Endodermal cell (in vitro differentiated cells): Measurements from ENCODE around the gene DAB1. TPM values are rescaled to one million over a fixed set of nuclear protein-coding genes. Genes with fewer than 3 reads are reported as not detected.

ENCODE experiments used
- DNase-seq: peaks from one replicate; pipeline ENCODE4 v3.0.0-alpha.2; 2017
- H3K27ac ChIP-seq: 2 replicates; pipeline ENCODE4 v1.5.1; 2013; ENCODE audit warnings: mild to moderate bottlenecking, low read depth, low read length, moderate library complexity
- H3K27me3 ChIP-seq: 2 replicates; pipeline ENCODE4 v1.6.1; 2013; ENCODE audit warnings: mild to moderate bottlenecking, low read length, moderate library complexity; ENCODE audit not compliant: insufficient read depth, control insufficient read depth, poor library complexity, severe bottlenecking
- H3K36me3 ChIP-seq: 2 replicates; pipeline ENCODE4 v1.7.0; 2013; ENCODE audit warnings: mild to moderate bottlenecking, low read length, moderate library complexity; ENCODE audit not compliant: control insufficient read depth, insufficient read depth
- H3K4me1 ChIP-seq: one replicate; pipeline ENCODE4 v1.7.0; 2013; ENCODE audit warnings: low read length; ENCODE audit not compliant: control insufficient read depth, insufficient read depth
- H3K4me3 ChIP-seq: 2 replicates; pipeline ENCODE4 v1.5.1; 2013; ENCODE audit warnings: mild to moderate bottlenecking, low read length, moderate library complexity
- H3K9ac ChIP-seq: 2 replicates; pipeline ENCODE4 v1.6.1; 2013; ENCODE audit warnings: mild to moderate bottlenecking, low read length, moderate library complexity; ENCODE audit not compliant: poor library complexity, severe bottlenecking; ENCODE audit errors: extremely low read depth
- H3K9me3 ChIP-seq: 2 replicates; pipeline ENCODE4 v1.6.1; 2013; ENCODE audit warnings: mild to moderate bottlenecking, low read length, moderate library complexity; ENCODE audit not compliant: control insufficient read depth
- H3K27ac Mint-ChIP-seq: 2 replicates; pipeline ENCODE4 v1.8.0; 2020; ENCODE audit warnings: mixed read lengths
- H3K27me3 Mint-ChIP-seq: 2 replicates; pipeline ENCODE4 v1.8.0; 2021; ENCODE audit warnings: mild to moderate bottlenecking, mixed read lengths; ENCODE audit not compliant: insufficient read depth
- H3K36me3 Mint-ChIP-seq: 2 replicates; pipeline ENCODE4 v1.8.0; 2020; ENCODE audit warnings: low read depth, mixed read lengths
- H3K4me1 Mint-ChIP-seq: 2 replicates; pipeline ENCODE4 v1.8.0; 2020; ENCODE audit warnings: mixed read lengths
- H3K4me3 Mint-ChIP-seq: 2 replicates; pipeline ENCODE4 v1.8.0; 2020; ENCODE audit warnings: mild to moderate bottlenecking, moderate library complexity, mixed read lengths
- H3K9me3 Mint-ChIP-seq: 2 replicates; pipeline ENCODE4 v1.8.0; 2020; ENCODE audit warnings: mild to moderate bottlenecking, mixed read lengths
- WGBS, 2 experiments: methylation state at CpG; one replicate each; pipeline versions ENCODE4 v1.1.5 to v1.1.7; 2013; ENCODE audit warnings: missing lambda C conversion rate in 2 of 2, mixed read lengths in 1 of 2; ENCODE audit not compliant: insufficient coverage in 1 of 2, insufficient read length in 1 of 2; 5-methylcytosine and 5-hydroxymethylcytosine counted together
- total RNA-seq, 2 donors: library from RNA; stranded (reverse); fragmentation: NEBNext Ultra II Directional in 1 of 2; extraction: Animal tissue kit (Norgen Biotek cat#: 25700) in 1 of 2; gene quantifications; 2 replicates in 1 of 2; 3 replicates in 1 of 2; pipeline ENCODE4 v1.2.1, GENCODE V29; 2021
- TF ChIP-seq, protein P1 (sequence below): fragments of 200-600 bp; sonication (generic); conservative IDR thresholded peaks from 2 replicates; pipeline ENCODE4 v1.5.0; 2021; ENCODE audit warnings: antibody characterized with exemption, mild to moderate bottlenecking

Gene DAB1
- total RNA-seq, 2 donors from 2014 or later, result 32.0 to 36.2 TPM

- Histone ChIP-seq H3K27me3 (no peaks in the 10 kb centered on the region), H3K9ac (no peak overlapping the region), H3K27ac (no peak overlapping the region), H3K4me3 (no peak overlapping the region), H3K9me3 (no peaks in the 10 kb centered on the region), H3K4me1 (no peaks in the 10 kb centered on the region), H3K36me3 (no peaks in the 10 kb centered on the region)
- Mint-ChIP-seq H3K27me3 (no peaks in the 10 kb centered on the region), H3K36me3 (no peaks in the 10 kb centered on the region), H3K4me1 (peaks cover 10% of the 10 kb centered on the region), H3K27ac (no peak overlapping the region), H3K9me3 (no peaks in the 10 kb centered on the region), H3K4me3 (no peak overlapping the region)
- TF ChIP-seq, protein P1, sequence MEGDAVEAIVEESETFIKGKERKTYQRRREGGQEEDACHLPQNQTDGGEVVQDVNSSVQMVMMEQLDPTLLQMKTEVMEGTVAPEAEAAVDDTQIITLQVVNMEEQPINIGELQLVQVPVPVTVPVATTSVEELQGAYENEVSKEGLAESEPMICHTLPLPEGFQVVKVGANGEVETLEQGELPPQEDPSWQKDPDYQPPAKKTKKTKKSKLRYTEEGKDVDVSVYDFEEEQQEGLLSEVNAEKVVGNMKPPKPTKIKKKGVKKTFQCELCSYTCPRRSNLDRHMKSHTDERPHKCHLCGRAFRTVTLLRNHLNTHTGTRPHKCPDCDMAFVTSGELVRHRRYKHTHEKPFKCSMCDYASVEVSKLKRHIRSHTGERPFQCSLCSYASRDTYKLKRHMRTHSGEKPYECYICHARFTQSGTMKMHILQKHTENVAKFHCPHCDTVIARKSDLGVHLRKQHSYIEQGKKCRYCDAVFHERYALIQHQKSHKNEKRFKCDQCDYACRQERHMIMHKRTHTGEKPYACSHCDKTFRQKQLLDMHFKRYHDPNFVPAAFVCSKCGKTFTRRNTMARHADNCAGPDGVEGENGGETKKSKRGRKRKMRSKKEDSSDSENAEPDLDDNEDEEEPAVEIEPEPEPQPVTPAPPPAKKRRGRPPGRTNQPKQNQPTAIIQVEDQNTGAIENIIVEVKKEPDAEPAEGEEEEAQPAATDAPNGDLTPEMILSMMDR, result no peak
- 83 to 98% methylated on average over 1 to 3 of the region's 3 CpGs for WGBS, 2 experiments
- no peak for DNase-seq
These were observed 237.4 kb downstream of the DAB1 start for GRCh38 chr1:57186455-57186854.

- peaks cover 20% of the 10 kb centered on the region for H3K9me3 ChIP-seq
- no peak for DNase-seq
- H3K27ac ChIP-seq, result no peak overlapping the region
- peaks cover 30% of the 10 kb centered on the region for H3K4me1 Mint-ChIP-seq
- H3K27me3 ChIP-seq, result no peaks in the 10 kb centered on the region
- no peak overlapping the region for H3K27ac Mint-ChIP-seq
- H3K36me3 Mint-ChIP-seq, result peaks cover 7% of the 10 kb centered on the region
- H3K27me3 Mint-ChIP-seq, result no peaks in the 10 kb centered on the region
- peaks cover 7% of the 10 kb centered on the region for H3K9me3 Mint-ChIP-seq
- H3K9ac ChIP-seq, result no peak overlapping the region
- WGBS, 2 experiments, result 82 to 88% methylated on average over 4 of the region's 4 CpGs
- no peaks in the 10 kb centered on the region for H3K36me3 ChIP-seq
- TF ChIP-seq, protein P1, result no peak
- no peak overlapping the region for H3K4me3 ChIP-seq
- no peak overlapping the region for H3K4me3 Mint-ChIP-seq
- H3K4me1 ChIP-seq, result peaks cover 12% of the 10 kb centered on the region
These were observed 244.9 kb downstream of the DAB1 start for GRCh38 chr1:57179001-57179400.

DNA sequence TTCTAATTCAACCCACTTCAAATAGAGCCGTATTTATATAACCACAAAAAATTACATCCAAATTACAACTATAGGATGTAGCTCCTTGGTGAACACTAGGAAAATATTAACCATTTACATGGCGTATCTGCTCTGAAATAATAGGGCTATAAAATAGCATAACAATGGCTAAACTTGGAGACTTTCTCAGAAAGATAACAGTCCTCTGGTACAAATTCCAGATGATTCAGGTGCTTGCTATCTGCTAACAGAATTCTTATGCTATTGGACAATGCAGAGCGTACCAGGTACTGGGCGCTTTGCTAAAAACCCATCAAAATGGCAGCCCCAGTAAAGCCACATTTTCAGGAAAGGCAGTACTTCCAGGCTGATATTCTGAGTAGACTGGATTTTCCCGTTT, 248.4 kb downstream of the DAB1 start:
- H3K27me3 Mint-ChIP-seq, result no peaks in the 10 kb centered on the region
- Histone ChIP-seq H3K4me1 (peaks cover 17% of the 10 kb centered on the region), H3K9me3 (peaks cover 20% of the 10 kb centered on the region), H3K36me3 (no peaks in the 10 kb centered on the region), H3K9ac (no peak overlapping the region), H3K27ac (no peak overlapping the region), H3K27me3 (no peaks in the 10 kb centered on the region), H3K4me3 (no peak overlapping the region)
- no peak overlapping the region for H3K4me3 Mint-ChIP-seq
- H3K4me1 Mint-ChIP-seq, result peaks cover 39% of the 10 kb centered on the region
- 93 to 100% methylated on average over 3 to 5 of the region's 5 CpGs for whole genome bisulfite sequencing, 2 experiments
- TF ChIP-seq, protein P1, result no peak
- no peak for DNase-seq
- H3K27ac Mint-ChIP-seq, result no peak overlapping the region
- H3K9me3 Mint-ChIP-seq, result peaks cover 7% of the 10 kb centered on the region
- peaks cover 7% of the 10 kb centered on the region for H3K36me3 Mint-ChIP-seq
